ENCODE data around the gene PLXNB1.
"Not testable (repeated sequence)": the region's sequence is repeated elsewhere in the genome, so short reads cannot be mapped to it uniquely, and the experiment has no call there.

PLXNB1 gene

GRCh38 chr3:48404440-48405342 is 25.2 kb downstream of the PLXNB1 start:
- DNase-seq (ENCODE audit: low read depth in 2 of 2), result no peak

GRCh38 chr3:48403533-48404439 is 26.1 kb downstream of the PLXNB1 start:
- no peak for DNase-seq (ENCODE audit: low read depth in 2 of 2)

GRCh38 chr3:48402907-48403306 is 27.0 kb downstream of the PLXNB1 start:
- DNase-seq (ENCODE audit: low read depth in 2 of 2), result no peak

GRCh38 chr3:48402281-48402732 is 27.6 kb downstream of the PLXNB1 start:
- DNase-seq (ENCODE audit: low read depth in 2 of 2), result no peak

GRCh38 chr3:48401434-48401901 is 28.4 kb downstream of the PLXNB1 start:
- not testable (repeated sequence) for DNase-seq (ENCODE audit: low read depth in 2 of 2)

- DNase-seq (ENCODE audit: low read depth in 2 of 2), result peak; percentile 32 to 44
These were observed 29.0 kb downstream of the PLXNB1 start for GRCh38 chr3:48400824-48401433.

GRCh38 chr3:48399387-48400172 is 30.3 kb downstream of the PLXNB1 start:
- DNase-seq (ENCODE audit: low read depth in 2 of 2), result no peak

GRCh38 chr3:48398701-48399386 is 31.0 kb downstream of the PLXNB1 start:
- DNase-seq (ENCODE audit: low read depth in 2 of 2), result no peak

GRCh38 chr3:48397767-48398681 is 31.9 kb downstream of the PLXNB1 start:
- no peak for DNase-seq (ENCODE audit: low read depth in 2 of 2)

GRCh38 chr3:48395714-48396113 is 34.2 kb downstream of the PLXNB1 start:
- no peak for DNase-seq (ENCODE audit: low read depth in 2 of 2)

- DNase-seq (ENCODE audit: low read depth in 2 of 2), result no peak
These were observed 35.5 kb downstream of the PLXNB1 start for GRCh38 chr3:48394391-48394790.

GRCh38 chr3:48388966-48389365 is 40.9 kb downstream of the PLXNB1 start:
- DNase-seq (ENCODE audit: low read depth in 2 of 2), result no peak

- DNase-seq (ENCODE audit: low read depth in 2 of 2), result no peak
These were observed 42.3 kb downstream of the PLXNB1 start for GRCh38 chr3:48387634-48388033.

GRCh38 chr3:48372862-48373435 is 56.9 kb downstream of the PLXNB1 start:
- DNase-seq (ENCODE audit: low read depth in 2 of 2), result no peak

GRCh38 chr3:48372377-48372770 is 57.5 kb downstream of the PLXNB1 start:
- no peak for DNase-seq (ENCODE audit: low read depth in 2 of 2)

GRCh38 chr3:48371651-48372376 is 58.1 kb downstream of the PLXNB1 start, which contains the start of gene FBXW12:
FBXW12 (plus strand) TSS chr3:48372219; CDS start chr3:48372768, 549 bp downstream.
- DNase-seq (ENCODE audit: low read depth in 2 of 2), result no peak

GRCh38 chr3:48370333-48370713 is 59.6 kb downstream of the PLXNB1 start:
- no peak for DNase-seq (ENCODE audit: low read depth in 2 of 2)

GRCh38 chr3:48369693-48370332 is 60.1 kb downstream of the PLXNB1 start:
- no peak for DNase-seq (ENCODE audit: low read depth in 2 of 2)
